Heart left ventricle (tissue), 16 donors: ENCODE data around the gene AMN. TPM values are rescaled to one million over a fixed set of nuclear protein-coding genes. Genes with fewer than 3 reads are reported as not detected.

ENCODE experiments used
- ATAC-seq, 4 donors: fragments of 200-7000 bp; cut with Tn5 transposase; one replicate each; pipeline ENCODE4 v1.9.1; 2020 to 2022; ENCODE audit warnings: moderate library complexity in 4 of 4, mild to moderate bottlenecking in 3 of 4, moderate number of reproducible peaks in 1 of 4
- DNase-seq, 5 donors: peaks; one replicate each; pipeline ENCODE4 v3.0.0-alpha.2; 2020
- H3K27ac ChIP-seq, 12 donors: fragments of 200-600 bp; sonication (generic) in 4 of 12; one replicate each; pipeline versions ENCODE4 v1.5.0 to v1.8.0; 2016 to 2022; ENCODE audit warnings: mild to moderate bottlenecking in 2 of 12
- H3K27me3 ChIP-seq, 9 donors: fragments of 200-600 bp; sonication (generic) in 2 of 9; one replicate each; pipeline versions ENCODE4 v1.5.1 to v1.8.0; 2016 to 2022; ENCODE audit warnings: mild to moderate bottlenecking in 3 of 9
- H3K36me3 ChIP-seq, 9 donors: fragments of 200-600 bp; sonication (generic) in 2 of 9; one replicate each; pipeline versions ENCODE4 v1.5.0 to v1.8.0; 2018 to 2022; ENCODE audit warnings: mild to moderate bottlenecking in 2 of 9
- H3K4me1 ChIP-seq, 12 donors: fragments of 200-600 bp; sonication (generic) in 4 of 12; one replicate each; pipeline versions ENCODE4 v1.5.0 to v1.8.0; 2016 to 2022; ENCODE audit warnings: mild to moderate bottlenecking in 3 of 12
- H3K4me3 ChIP-seq, 12 donors: fragments of 200-600 bp; sonication (generic) in 4 of 12; one replicate each; pipeline versions ENCODE4 v1.5.0 to v1.8.0; 2017 to 2022; ENCODE audit warnings: mild to moderate bottlenecking in 9 of 12, moderate library complexity in 4 of 12
- H3K9me3 ChIP-seq, 12 donors: fragments of 200-600 bp; sonication (generic) in 4 of 12; one replicate each; pipeline versions ENCODE4 v1.5.0 to v1.8.0; 2016 to 2022; ENCODE audit warnings: mild to moderate bottlenecking in 1 of 12
- POLR2A ChIP-seq, 2 donors: fragments of 450-650 bp; IDR thresholded peaks; one replicate each; pipeline ENCODE4 v1.6.1; 2017; ENCODE audit warnings: antibody characterized with exemption in 2 of 2, mild to moderate bottlenecking in 2 of 2, moderate library complexity in 2 of 2
- WGBS, 4 donors: extraction: QIAGEN DNeasy Blood & Tissue Kit in 2 of 4; methylation state at CpG; one replicate each; pipeline versions ENCODE4 v1.1.5 to v1.1.7; 2013 to 2018; 5-methylcytosine and 5-hydroxymethylcytosine counted together
- intact Hi-C, 10 donors: fragments of 100-400 bp; cut with DNase I; formaldehyde crosslinking; loops; one replicate each; pipeline versions ENCODE4 v1.11.1 to v1.14.2; 2022
- polyA plus RNA-seq, 2 donors: library from polyadenylated mRNA; stranded (reverse); fragments of 200-250 nt; gene quantifications; one replicate each; pipeline ENCODE4 v1.2.3, GENCODE V29; 2013
- total RNA-seq, 9 donors: library from RNA; depleted of rRNA in 2 of 9; stranded (reverse); fragments of >200 nt in 2 of 9; fragmentation: NEBNext Ultra II Directional in 3 of 9; extraction: Animal tissue kit (Norgen Biotek cat#: 25700) in 3 of 9; gene quantifications; one replicate each; pipeline versions ENCODE4 v1.1.0 to v1.2.4, GENCODE V29; 2016 to 2023
- TF ChIP-seq, protein P1 (sequence below), 12 donors: fragments of 200-600 bp; sonication (generic) in 4 of 12; IDR thresholded peaks; one replicate each; pipeline versions ENCODE4 v1.5.0 to v1.8.0; 2018 to 2022; ENCODE audit warnings: antibody characterized with exemption in 12 of 12, mild to moderate bottlenecking in 5 of 12
- donor health status: ischemic (EF 13 %, LVEDD 7.1; RV severe dilation, severe dysfunction).
- donor health status: healthy with polysubstance abuse.
- donor health status: DM: no; HTN: yes; CAD: no.
- donor health status: DM: no; HTN: no; CAD: no.
- donor health status: ischemic (EF 25% LVEDD 6.9; RV normal size, moderate dysfunction).
- donor health status: ischemic (EF 25% LVEDD 5.7; RV mildly dilated, moderate dysfunction).
- donor health status: healthy.
- donor health status: DM: yes; HTN: yes; CAD: no.
- donor health status: ischemic (EF 35%, LVEDD 5.7; RV mildly dilated, moderate dysfunction).
- donor health status: nonischemic (EF 11% LVEDD 7.7; RV severe dilation, severe dysfunction).
- donor health status: DM: yes; HTN: yes; CAD: no.
- donor health status: PGD.
- donor health status: ischemic (EF 29% LVEDD 5.4; RV normal size, mild dysfunction).
- donor health status: nonischemic (EF 23%, LVEDD 6.1; RV moderate dilation, normal function).

AMN gene
- total and polyA plus RNA-seq, 11 donors: 0.11 to 0.36 (median 0.21) TPM; not detected in 8

DNA sequence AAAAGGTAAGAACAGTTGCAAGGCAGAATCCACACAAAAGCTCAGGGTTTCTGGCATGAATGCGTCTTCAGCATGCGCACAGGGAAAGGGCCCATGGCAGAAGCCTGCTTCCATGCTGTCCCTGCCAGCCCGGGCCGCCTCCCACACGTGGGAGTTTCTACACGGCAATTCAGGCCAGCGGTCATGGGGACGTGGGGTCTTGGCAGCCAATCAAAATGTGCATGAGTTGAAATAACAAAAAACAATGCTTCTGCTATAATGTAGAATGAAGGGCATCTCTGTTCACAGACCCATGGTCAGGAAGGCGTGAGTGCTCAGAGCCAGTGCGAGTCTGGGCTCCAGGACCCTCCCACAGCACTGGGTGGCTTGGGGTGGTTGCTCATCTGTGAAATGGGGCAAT lies 28.6 kb downstream of the AMN start:
- peaks cover 0 to 13% (median 3%) of the 10 kb centered on the region in 12 donors for H3K4me1 ChIP-seq
- H3K9me3 ChIP-seq: no peaks in the 10 kb centered on the region
- DNase-seq: no peak
- TF ChIP-seq, protein P1, sequence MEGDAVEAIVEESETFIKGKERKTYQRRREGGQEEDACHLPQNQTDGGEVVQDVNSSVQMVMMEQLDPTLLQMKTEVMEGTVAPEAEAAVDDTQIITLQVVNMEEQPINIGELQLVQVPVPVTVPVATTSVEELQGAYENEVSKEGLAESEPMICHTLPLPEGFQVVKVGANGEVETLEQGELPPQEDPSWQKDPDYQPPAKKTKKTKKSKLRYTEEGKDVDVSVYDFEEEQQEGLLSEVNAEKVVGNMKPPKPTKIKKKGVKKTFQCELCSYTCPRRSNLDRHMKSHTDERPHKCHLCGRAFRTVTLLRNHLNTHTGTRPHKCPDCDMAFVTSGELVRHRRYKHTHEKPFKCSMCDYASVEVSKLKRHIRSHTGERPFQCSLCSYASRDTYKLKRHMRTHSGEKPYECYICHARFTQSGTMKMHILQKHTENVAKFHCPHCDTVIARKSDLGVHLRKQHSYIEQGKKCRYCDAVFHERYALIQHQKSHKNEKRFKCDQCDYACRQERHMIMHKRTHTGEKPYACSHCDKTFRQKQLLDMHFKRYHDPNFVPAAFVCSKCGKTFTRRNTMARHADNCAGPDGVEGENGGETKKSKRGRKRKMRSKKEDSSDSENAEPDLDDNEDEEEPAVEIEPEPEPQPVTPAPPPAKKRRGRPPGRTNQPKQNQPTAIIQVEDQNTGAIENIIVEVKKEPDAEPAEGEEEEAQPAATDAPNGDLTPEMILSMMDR (IDR thresholded peaks at IDR 0.05): no peak
- intact Hi-C loops: no loop called here
- peaks cover 10 to 94% (median 91%) of the 10 kb centered on the region in 9 donors for H3K36me3 ChIP-seq
- no peaks in the 10 kb centered on the region for H3K27me3 ChIP-seq
- no peak for ATAC-seq
- H3K27ac ChIP-seq: no peak overlapping the region
- WGBS, 4 donors: 65 to 75% (median 67%) methylated on average over 10 of the region's 10 CpGs
- H3K4me3 ChIP-seq: no peak overlapping the region

DNA sequence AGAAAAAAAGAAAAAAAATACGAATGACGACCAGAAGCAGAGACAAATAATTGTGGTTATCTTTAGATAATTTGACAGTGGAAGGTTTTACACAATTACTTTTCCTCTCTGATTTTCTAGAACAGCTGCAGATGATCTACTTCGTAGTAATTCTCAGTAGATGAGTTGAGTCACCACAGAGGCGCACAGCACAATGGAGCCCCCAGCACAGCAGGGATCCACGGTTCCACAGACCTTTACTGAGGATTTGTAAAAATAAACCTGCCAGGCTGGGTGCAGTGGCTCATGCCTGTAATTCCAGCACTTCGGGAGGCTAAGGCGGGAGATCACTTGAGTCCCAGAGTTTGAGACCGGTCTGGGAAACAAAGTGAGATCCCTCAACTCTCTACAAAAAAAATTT lies 29.3 kb downstream of the AMN start:
- TF ChIP-seq POLR2A (IDR thresholded peaks at IDR 0.05): no peak
- TF ChIP-seq, protein P1 (IDR thresholded peaks at IDR 0.05): no peak
- WGBS, 4 donors: 77 to 78% (median 77%) methylated on average over 8 of the region's 8 CpGs
- no peak overlapping the region for H3K27ac ChIP-seq
- intact Hi-C loops: no loop called here
- H3K36me3 ChIP-seq: peaks cover 10 to 94% (median 91%) of the 10 kb centered on the region in 9 donors
- no peaks in the 10 kb centered on the region for H3K9me3 ChIP-seq
- H3K27me3 ChIP-seq: no peaks in the 10 kb centered on the region
- H3K4me3 ChIP-seq: no peak overlapping the region
- DNase-seq: no peak
- peaks cover 0 to 13% (median 3%) of the 10 kb centered on the region in 12 donors for H3K4me1 ChIP-seq
- no peak for ATAC-seq

DNA sequence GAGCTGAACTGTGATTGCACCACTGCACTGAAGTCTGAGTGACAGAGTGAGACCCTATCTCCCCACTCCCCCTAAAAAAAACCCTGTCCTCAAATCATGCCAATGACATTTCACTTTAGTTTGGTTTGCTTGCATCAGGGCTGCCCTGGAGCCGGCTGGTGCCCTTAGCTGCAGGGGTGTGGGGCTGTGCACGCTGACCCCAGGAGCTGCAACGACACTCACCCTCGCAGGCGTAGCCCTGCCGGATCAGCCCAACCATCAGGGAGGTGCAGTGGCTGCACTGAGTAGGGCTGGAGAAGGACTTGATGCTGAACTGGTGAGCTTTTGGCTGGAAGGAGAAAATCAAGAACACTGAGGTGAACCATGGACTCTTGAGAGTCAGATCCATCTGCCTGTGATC lies 29.8 kb downstream of the AMN start:
- H3K4me3 ChIP-seq: no peak overlapping the region
- TF ChIP-seq, protein P1 (IDR thresholded peaks at IDR 0.05): no peak
- no peak for TF ChIP-seq POLR2A (IDR thresholded peaks at IDR 0.05)
- no peak overlapping the region for H3K27ac ChIP-seq
- H3K36me3 ChIP-seq: peaks cover 10 to 94% (median 90%) of the 10 kb centered on the region in 9 donors
- no peaks in the 10 kb centered on the region for H3K27me3 ChIP-seq
- no peak for DNase-seq
- H3K9me3 ChIP-seq: no peaks in the 10 kb centered on the region
- peaks cover 0 to 13% (median 3%) of the 10 kb centered on the region in 12 donors for H3K4me1 ChIP-seq
- WGBS, 4 donors: 78 to 89% (median 88%) methylated on average over 6 of the region's 6 CpGs
- intact Hi-C loops: no loop called here
- no peak for ATAC-seq

DNA sequence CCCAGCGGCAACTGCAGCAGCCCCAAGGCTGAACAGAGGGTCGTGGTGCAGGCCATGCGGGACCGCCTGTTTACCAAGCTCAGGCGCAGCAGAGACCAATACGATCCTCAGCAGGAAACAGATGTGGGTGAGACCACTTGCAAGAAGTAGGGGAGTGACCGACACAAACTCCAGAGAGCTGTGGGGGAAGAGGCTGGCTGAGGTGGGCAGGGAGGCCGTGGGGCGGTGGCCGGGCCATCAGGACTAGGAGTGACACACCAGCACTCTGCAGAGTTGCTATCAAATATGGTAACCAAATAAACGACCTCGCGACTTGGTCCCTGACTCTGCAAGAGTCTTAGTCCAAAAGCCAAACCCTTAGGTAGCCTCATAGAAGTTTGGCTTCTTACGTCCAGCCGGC lies 30.6 kb downstream of the AMN start:
- intact Hi-C loops: no loop called here
- peaks cover 10 to 96% (median 93%) of the 10 kb centered on the region in 9 donors for H3K36me3 ChIP-seq
- peaks cover 0 to 13% (median 3%) of the 10 kb centered on the region in 12 donors for H3K4me1 ChIP-seq
- WGBS, 4 donors: 87 to 92% (median 90%) methylated on average over 10 to 15 of the region's 15 CpGs
- H3K27me3 ChIP-seq: no peaks in the 10 kb centered on the region
- TF ChIP-seq, protein P1 (IDR thresholded peaks at IDR 0.05): no peak
- no peak for TF ChIP-seq POLR2A (IDR thresholded peaks at IDR 0.05)
- no peak for DNase-seq
- ATAC-seq: no peak
- no peaks in the 10 kb centered on the region for H3K9me3 ChIP-seq
- no peak overlapping the region for H3K27ac ChIP-seq
- no peak overlapping the region for H3K4me3 ChIP-seq
